AML-193 (cell line): ENCODE results near the gene NCKAP1.
A peak's percentile ranks its signal among the peaks of the same experiment; 100 is the strongest.
"Not testable (repeated sequence)": the region's sequence is repeated elsewhere in the genome, so short reads cannot be mapped to it uniquely, and the experiment has no call there.

Experiments used
- DNase-seq, 2 experiments: peaks; one replicate each; lab custom pipeline; 2025; lab: John Stamatoyannopoulos, UW

NCKAP1 gene

DNA sequence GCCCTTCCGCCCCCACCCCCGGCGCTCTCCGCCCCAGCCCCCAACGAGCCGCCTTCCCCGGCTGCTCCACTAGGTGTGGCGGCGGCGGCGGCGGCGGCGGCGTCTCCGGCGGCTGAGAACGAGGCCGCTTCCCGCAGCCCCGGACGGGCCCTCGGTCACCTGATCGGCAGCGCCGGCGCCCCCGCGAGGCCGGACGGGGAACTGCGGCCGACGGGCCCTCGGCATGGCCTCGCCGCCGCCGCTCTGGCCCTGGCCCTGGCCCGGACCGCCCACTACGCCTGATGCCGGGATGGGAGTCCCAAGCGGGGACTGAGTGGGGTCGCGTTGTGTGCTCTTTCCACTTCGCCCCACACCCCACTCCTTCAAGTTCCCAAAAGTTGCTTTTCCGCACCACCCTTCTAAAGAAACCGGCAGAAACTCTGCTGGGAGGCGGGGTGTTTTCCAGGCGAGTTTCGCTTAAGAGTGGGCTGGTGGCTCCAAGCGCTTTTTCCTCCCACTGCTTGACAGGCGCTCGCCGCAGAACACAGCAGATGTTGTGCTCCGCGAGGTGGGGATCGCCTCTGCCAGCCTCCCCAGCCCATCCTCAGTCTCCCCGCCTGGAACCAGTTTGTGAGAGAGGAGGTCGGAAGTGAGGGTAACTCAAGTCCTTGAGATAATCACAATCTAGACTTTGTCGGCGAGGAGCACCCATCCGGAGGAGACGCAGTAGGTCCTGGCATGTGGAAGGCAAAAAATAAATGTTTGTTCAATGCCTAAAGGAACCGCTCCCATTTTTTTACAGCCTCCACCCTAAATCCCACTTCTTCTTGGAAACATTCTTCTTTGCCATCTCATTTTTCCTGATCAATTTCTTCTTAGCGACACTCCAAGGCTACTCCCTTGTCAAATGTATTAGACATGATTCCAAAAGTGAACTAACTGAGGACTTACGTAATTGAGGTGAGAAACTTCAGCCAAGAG lies at the start of gene NCKAP1:
Gene NCKAP1, minus strand, starts transcription at position 117 of the 960 bp plus-strand sequence. CDS start 358 bp downstream, outside the sequence.
- no peak for DNase-seq

- DNase-seq, result no peak
These were observed 43.7 kb upstream of the NCKAP1 start for GRCh38 chr2:183081911-183082310.

- DNase-seq, result peak; percentile 37 to 48
These were observed 41.0 kb upstream of the NCKAP1 start for GRCh38 chr2:183079139-183079775.

DNA sequence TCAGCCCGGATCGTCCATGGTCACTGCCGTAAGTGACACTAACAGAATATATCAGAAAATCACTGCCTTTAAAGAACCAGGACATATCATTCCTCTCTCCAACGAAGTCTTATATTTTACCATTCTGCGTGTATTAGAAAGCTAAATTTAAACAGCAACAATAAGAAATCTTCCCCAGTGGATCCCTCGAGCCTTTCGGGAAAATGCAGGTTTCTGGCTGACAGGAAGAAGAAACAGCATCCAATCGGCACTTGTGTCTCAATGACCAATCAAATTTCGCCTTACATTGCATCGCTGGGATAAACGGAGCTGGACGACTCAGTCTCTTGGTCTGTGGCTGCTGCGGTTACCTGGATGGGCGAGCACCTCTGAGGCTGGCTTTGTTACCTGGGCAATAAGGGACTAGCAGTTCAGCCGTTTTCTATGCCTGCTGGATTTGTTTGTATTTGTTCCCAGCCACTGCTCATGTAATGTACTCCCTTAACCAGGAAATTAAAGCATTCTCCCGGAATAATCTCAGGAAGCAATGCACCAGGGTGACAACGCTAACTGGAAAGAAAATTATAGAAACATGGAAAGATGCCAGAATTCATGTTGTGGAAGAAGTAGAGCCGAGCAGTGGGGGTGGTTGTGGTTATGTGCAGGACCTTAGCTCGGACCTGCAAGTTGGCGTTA lies 40.3 kb upstream of the NCKAP1 start, which contains the start of gene DUSP19:
Gene DUSP19, plus strand, starts transcription at position 284 of the 675 bp plus-strand sequence. Its CDS starts 187 bp downstream, at position 471.
- DNase-seq, result peak; percentile 65 to 71

- DNase-seq, result no peak
These were observed 39.9 kb upstream of the NCKAP1 start for GRCh38 chr2:183078163-183078463.

DNA sequence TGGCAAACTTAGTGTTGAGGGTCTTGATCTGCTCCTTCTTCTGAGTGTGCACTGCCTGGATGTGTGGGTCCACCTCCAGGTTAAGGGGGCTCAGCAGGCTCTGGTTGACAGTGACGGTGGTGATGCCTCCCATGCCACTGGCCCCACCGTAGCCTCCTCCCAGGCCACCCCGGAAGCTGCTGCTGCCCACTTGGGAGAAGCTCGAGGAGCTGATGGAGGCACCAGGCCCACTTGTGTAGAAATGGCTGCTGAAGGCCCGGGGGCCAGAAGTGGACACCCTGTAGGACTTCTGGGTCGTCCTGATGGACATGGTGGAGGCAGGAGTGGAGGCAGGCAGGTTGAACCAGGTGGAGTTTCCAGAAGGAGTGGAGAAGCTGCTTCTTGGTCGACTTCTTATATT lies 33.9 kb upstream of the NCKAP1 start:
- DNase-seq, result no peak

DNA sequence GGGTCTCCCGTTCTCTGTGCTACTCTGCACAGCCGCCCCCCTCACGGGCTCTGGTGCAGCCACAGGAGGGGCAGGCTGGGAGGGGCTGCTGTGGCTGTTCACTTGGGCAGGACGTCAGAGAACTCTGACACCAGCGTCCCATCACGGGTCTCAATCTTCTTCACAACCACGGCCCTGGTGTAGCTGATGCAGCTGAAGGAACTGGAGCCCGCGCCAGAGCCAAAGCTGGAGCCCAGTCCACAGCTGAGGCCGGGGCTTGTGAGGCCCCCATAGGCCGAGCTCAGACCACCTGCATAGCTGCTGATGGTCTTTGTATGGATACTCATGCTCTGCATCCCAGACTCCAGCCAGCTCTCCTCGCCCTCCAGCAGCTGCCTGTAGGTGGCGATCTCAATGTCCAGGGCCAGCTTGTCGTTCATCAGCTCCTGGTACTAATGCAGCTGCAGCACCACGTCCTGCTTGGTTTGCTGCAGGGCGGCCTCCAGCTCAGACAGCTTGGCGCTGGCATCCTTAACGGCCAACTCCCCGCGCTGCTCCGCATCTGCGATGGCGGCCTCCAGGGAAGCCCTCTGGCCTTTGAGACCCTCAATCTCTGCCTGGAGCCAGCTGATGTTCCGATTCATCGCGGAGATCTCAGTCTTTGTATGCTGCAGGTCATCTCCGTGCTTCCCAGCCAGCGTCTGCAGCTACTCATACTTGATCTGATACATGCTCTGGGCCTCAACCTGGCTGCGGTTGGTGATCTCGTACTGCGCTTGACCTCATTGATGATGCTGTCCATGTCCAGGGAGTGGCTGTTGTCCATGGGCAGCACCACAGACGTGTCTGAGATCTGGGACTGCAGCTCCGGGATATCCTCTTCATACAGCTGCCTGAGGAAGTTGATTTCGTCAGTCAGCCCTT lies 32.9 kb upstream of the NCKAP1 start:
- no peak for DNase-seq

DNA sequence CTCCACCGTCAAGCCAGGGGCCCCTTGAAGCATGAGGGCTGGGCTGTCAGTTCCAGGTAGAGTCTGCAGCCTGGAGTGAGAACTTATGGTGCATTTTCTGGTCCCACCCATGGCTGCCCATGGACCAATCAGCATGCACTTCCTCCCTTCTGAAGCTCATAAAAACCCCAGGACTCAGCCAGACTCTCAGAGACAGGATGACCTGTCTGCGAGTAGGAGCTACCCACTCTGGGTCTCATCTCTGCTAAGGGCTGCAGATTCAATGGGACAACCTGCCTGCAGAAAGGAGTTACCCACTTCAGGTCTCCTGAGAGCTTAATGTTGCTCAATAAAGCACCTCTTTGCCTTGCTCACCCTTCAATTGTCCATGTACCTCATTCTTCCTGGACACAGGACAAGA lies 30.9 kb upstream of the NCKAP1 start:
- no peak for DNase-seq

- no peak for DNase-seq
These were observed 30.3 kb upstream of the NCKAP1 start for GRCh38 chr2:183068561-183068960.

DNA sequence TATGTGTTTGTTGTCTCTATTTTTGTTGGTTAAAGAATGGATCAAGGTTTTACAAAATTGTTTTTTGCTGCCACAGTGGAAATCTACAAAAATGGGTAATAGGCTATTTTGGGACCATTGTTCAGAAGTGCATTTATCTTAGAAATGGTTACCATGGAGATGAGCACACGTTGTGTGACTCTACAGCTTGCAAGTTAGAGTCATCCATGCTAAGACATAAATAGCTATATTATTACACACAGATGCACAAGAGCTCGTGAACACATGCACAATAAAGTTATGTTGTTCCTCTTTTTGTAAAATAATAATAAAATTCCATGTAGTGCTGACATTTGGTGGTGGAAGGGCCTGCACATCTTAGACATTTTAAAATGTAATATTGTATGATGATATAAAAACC lies 24.8 kb upstream of the NCKAP1 start:
- DNase-seq, result no peak

DNA sequence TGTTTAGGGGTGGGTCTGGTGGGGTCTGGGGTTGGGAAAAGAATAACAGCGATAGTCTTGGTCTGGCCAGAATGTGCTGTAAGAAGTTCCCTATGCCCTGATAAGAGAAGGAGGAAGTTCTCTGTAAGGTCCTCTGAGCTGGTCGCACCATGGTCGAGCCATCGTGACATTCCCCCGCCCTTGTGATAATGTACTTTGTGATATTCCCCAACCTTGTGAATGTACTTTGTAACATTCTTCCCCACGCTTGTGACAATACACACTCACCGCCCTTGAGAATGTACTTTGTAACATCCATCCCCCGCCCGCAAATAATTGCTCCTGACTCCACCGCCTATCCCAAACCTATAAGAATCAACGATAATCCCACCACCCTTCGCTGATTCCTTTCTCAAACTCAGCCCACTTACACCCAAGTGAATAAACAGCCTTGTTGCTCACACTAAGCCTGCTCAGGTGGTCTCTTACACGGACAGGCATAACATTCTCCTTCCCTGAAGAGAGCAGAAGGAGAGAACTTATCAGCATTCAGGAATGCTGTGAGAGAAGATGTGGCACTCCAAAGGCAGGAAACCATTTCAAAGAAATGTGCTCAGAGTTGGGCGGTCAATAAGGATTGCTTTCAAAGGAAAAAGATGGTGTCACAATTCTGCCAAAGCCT lies 22.4 kb upstream of the NCKAP1 start:
- no peak for DNase-seq

- DNase-seq, result no peak
These were observed 21.3 kb upstream of the NCKAP1 start for GRCh38 chr2:183059561-183059960.

- DNase-seq, result no peak
These were observed 19.2 kb upstream of the NCKAP1 start for GRCh38 chr2:183057333-183057985.

GRCh38 chr2:183049420-183049819 lies 11.2 kb upstream of the NCKAP1 start:
- no peak for DNase-seq

- not testable (repeated sequence) for DNase-seq
These were observed 9.3 kb upstream of the NCKAP1 start for GRCh38 chr2:183047486-183048125.

DNA sequence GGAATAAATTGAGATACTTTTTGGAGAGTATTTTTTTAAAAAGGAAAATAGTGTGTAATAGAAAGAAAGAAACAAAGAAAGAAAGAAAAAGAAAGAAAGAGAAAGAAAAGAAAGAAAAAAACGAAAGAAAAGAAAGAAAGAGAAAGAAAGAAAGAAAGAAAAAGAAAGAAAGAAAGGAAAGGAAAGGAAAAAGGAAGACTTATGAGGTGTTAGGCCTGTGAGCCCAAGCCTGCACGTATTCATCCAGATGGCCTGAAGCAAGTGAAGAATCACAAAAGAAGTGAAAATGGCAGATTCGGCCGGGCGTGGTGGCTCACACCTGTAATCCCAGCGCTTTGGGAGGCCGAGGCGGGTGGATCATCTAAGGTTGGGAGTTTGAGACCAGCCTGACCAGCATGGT lies 5.3 kb upstream of the NCKAP1 start:
- DNase-seq, result not testable (repeated sequence)

GRCh38 chr2:183040604-183041003 lies 2.3 kb upstream of the NCKAP1 start:
- DNase-seq, result no peak

DNA sequence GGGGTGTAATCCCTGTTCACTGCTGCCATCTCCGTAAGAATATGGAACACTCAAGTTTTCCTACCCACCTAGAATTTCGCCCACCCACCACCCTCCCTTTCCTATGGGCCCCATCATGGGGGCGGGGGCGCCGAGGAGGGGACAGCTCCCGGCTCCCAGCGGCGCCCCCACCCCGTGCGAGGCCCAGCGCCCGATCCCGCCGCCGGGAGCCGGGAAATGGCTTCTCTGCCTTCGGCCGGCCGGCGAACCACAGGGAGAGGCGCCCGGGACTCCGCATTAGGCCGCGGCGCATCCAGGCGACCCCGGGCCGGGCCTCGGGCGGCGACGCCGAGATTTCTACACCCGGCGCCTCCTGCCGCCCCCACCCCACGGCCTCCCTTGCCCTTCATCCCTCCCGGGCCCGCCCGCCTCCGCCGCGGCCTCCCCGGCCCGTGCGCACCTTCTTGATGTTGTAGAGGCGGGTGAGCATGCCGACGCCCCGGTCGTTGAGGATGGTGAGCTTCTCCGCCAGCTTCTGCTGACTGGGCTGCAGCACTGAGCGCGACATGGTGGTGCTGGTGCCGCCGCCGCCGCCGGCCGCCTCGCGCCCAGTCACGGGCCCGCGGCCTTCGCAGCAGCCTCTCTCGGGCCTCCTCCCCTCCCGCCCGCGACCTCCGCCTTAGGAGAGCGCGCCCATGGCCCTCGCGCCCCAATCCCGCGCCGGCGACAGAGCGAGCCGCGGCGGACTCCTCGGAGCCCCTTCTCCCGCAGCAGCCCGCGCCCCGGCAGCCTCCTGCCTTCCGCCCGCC lies 510 bp downstream of the NCKAP1 start:
- no peak for DNase-seq

- DNase-seq, result no peak
These were observed 1.1 kb downstream of the NCKAP1 start for GRCh38 chr2:183037074-183037552.
